NT2/D1 (cell line): Measurements from ENCODE around the gene KLF16.

Experiments
- SUZ12 ChIP-seq: IDR thresholded peaks from 2 replicates; pipeline ENCODE4 v1.6.1; 2011; ENCODE audit not compliant: insufficient read length, insufficient read depth; ENCODE audit errors: extremely low read depth
- YY1 ChIP-seq: IDR thresholded peaks from 2 replicates; pipeline ENCODE4 v1.6.1; 2011; ENCODE audit not compliant: insufficient read length, insufficient read depth
- ZNF274 ChIP-seq: IDR thresholded peaks from 2 replicates; pipeline ENCODE4 v1.6.1; 2011; ENCODE audit warnings: mild to moderate bottlenecking, low read depth, low read length

DNA sequence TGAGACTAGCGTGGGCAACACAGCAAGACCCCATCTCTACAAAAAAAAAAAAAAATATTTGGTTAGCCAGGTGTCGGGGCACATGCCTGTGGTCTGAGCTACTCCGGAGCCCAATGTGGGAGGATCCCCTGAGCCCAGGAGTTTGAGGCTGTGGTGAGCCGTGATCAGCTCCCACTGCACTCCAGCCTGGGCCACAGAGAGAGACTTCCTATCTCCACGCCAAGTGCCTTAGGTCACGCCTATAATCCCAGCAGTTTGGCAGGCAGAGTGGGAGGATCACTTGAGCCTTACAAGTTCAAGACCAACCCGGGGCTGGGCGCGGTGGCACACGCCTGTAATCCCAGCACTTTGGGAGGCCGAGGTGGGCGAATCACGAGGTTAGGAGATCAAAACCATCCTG, 33.1 kb upstream of the KLF16 start:
- TF ChIP-seq YY1 (no peak), SUZ12 (no peak), ZNF274 (no peak)
